Muscle of leg (tissue), 11 donors: Measurements from ENCODE around the gene DCHS1. TPM values are rescaled to one million over a fixed set of nuclear protein-coding genes. Genes with fewer than 3 reads are reported as not detected.
A peak's percentile ranks its signal among the peaks of the same experiment; 100 is the strongest.

Source experiments
- DNase-seq: peaks from one replicate; pipeline ENCODE4 v3.0.0; 2013
- H3K27ac ChIP-seq: one replicate; pipeline ENCODE4 v1.5.1; 2013; ENCODE audit warnings: mild to moderate bottlenecking, low read length, control low read depth
- H3K27me3 ChIP-seq: one replicate; pipeline ENCODE4 v1.6.1; 2013; ENCODE audit warnings: low read length; ENCODE audit not compliant: control insufficient read depth, insufficient read depth
- H3K36me3 ChIP-seq: one replicate; pipeline ENCODE4 v1.6.1; 2013; ENCODE audit warnings: low read length; ENCODE audit not compliant: control insufficient read depth, insufficient read depth
- H3K4me1 ChIP-seq: one replicate; pipeline ENCODE4 v1.6.1; 2013; ENCODE audit warnings: low read length; ENCODE audit not compliant: control insufficient read depth, insufficient read depth
- H3K4me3 ChIP-seq: one replicate; pipeline ENCODE4 v1.5.1; 2013; ENCODE audit warnings: low read length, control low read depth
- H3K9me3 ChIP-seq: replicated peaks from 2 replicates; pipeline ENCODE4 v1.6.1; 2013; ENCODE audit warnings: low read depth, low read length; ENCODE audit not compliant: control insufficient read depth
- WGBS: methylation state at CpG from one replicate; pipeline ENCODE4 v1.1.5; 2013; ENCODE audit warnings: missing lambda C conversion rate; ENCODE audit not compliant: insufficient coverage; 5-methylcytosine and 5-hydroxymethylcytosine counted together
- polyA plus RNA-seq, 8 donors: library from polyadenylated mRNA; unstranded; fragments of 120-200 nt; gene quantifications; one replicate each; pipeline versions ENCODE4 v1.2.1 to v1.2.3, GENCODE V29; 2013; ENCODE audit warnings: inconsistent platforms in 1 of 8, low replicate concordance in 1 of 8; ENCODE audit not compliant: insufficient read length in 8 of 8, insufficient read depth in 1 of 8
- total RNA-seq: library from RNA; stranded (reverse); fragments of 120-200 nt; gene quantifications from one replicate; pipeline ENCODE4 v1.2.4, GENCODE V29; 2013

DCHS1 gene
- total and polyA plus RNA-seq, 9 donors, result 30.7 to 69.3 (median 49.9) TPM

DNA sequence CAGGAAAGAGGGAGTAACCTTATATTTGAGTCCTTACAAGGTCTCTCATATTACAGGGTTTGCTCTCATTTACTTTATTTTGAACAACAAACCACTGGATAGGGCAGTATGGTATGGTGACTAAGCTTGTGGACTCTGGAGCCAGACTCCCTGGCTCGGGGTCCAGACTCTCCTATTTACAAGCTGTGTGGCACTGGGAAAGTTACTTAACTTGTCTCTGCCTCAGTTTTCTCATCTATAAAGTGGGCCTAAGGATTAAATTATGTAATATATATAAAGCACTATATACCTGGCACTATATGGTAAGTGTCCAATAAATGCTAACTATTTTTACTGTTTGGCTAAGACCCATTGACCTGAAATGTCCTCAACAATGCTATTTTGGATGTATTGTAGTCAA is 1.7 kb upstream of the DCHS1 start:
- peaks cover 1% of the 10 kb centered on the region for H3K36me3 ChIP-seq
- no CpG with 5 or more reads among the region's 1 CpG for WGBS
- peaks cover 30% of the 10 kb centered on the region for H3K4me1 ChIP-seq
- H3K27me3 ChIP-seq, result no peaks in the 10 kb centered on the region
- H3K27ac ChIP-seq, result peak overlapping the region; percentile 94
- H3K9me3 ChIP-seq, result no peaks in the 10 kb centered on the region
- no peak overlapping the region for H3K4me3 ChIP-seq
- DNase-seq, result no peak

- DNase-seq, result no peak
- Histone ChIP-seq H3K9me3 (no peaks in the 10 kb centered on the region), H3K4me3 (no peak overlapping the region), H3K27ac (peak overlapping the region; percentile 94), H3K27me3 (no peaks in the 10 kb centered on the region), H3K36me3 (peaks cover 3% of the 10 kb centered on the region), H3K4me1 (peaks cover 31% of the 10 kb centered on the region)
- 20% methylated on average over 4 of the region's 5 CpGs for WGBS
These were observed 1.3 kb upstream of the DCHS1 start for GRCh38 chr11:6656936-6657335.

- no peaks in the 10 kb centered on the region for H3K27me3 ChIP-seq
- H3K27ac ChIP-seq, result peak overlapping the region; percentile 94
- peaks cover 31% of the 10 kb centered on the region for H3K4me1 ChIP-seq
These were observed 941 bp upstream of the DCHS1 start for GRCh38 chr11:6656584-6656915.

GRCh38 chr11:6655020-6655789 is 404 bp downstream of the DCHS1 start:
- H3K9me3 ChIP-seq, result no peaks in the 10 kb centered on the region
- no peaks in the 10 kb centered on the region for H3K27me3 ChIP-seq
- H3K36me3 ChIP-seq, result peaks cover 14% of the 10 kb centered on the region
- H3K27ac ChIP-seq, result peak overlapping the region; percentile 87
- H3K4me1 ChIP-seq, result peaks cover 31% of the 10 kb centered on the region
- H3K4me3 ChIP-seq, result peak overlapping the region; percentile 76
- peak; percentile 65 for DNase-seq
- under 1% methylated on average over 69 of the region's 84 CpGs for WGBS

More at GRCh38 chr11:6656584-6656915, 941 bp upstream of the DCHS1 start:
- Histone ChIP-seq H3K9me3 (no peaks in the 10 kb centered on the region), H3K36me3 (peaks cover 3% of the 10 kb centered on the region), H3K4me3 (peak overlapping the region; percentile 72)
- 25% methylated on average over 2 of the region's 4 CpGs for WGBS
- no peak for DNase-seq

GRCh38 chr11:6654281-6655019 is 1.2 kb downstream of the DCHS1 start:
- 20% methylated on average over 7 of the region's 9 CpGs for WGBS
- Histone ChIP-seq H3K9me3 (no peaks in the 10 kb centered on the region), H3K27ac (peak overlapping the region; percentile 87), H3K36me3 (peaks cover 16% of the 10 kb centered on the region), H3K4me3 (peak overlapping the region; percentile 76), H3K4me1 (peaks cover 31% of the 10 kb centered on the region), H3K27me3 (no peaks in the 10 kb centered on the region)
- DNase-seq, result peak; percentile 52

GRCh38 chr11:6653656-6654055 is 2.0 kb downstream of the DCHS1 start:
- H3K36me3 ChIP-seq, result peaks cover 21% of the 10 kb centered on the region
- no peaks in the 10 kb centered on the region for H3K27me3 ChIP-seq
- no peak overlapping the region for H3K27ac ChIP-seq
- WGBS, result 60% methylated on average over 2 of the region's 2 CpGs
- peaks cover 31% of the 10 kb centered on the region for H3K4me1 ChIP-seq
- H3K4me3 ChIP-seq, result no peak overlapping the region
- H3K9me3 ChIP-seq, result no peaks in the 10 kb centered on the region
- no peak for DNase-seq

GRCh38 chr11:6653097-6653496 is 2.5 kb downstream of the DCHS1 start:
- H3K4me1 ChIP-seq, result peaks cover 33% of the 10 kb centered on the region
- H3K9me3 ChIP-seq, result no peaks in the 10 kb centered on the region
- H3K27ac ChIP-seq, result no peak overlapping the region
- 65% methylated on average over 1 of the region's 1 CpG for WGBS
- no peaks in the 10 kb centered on the region for H3K27me3 ChIP-seq
- peaks cover 21% of the 10 kb centered on the region for H3K36me3 ChIP-seq
- no peak overlapping the region for H3K4me3 ChIP-seq
- no peak for DNase-seq

DNA sequence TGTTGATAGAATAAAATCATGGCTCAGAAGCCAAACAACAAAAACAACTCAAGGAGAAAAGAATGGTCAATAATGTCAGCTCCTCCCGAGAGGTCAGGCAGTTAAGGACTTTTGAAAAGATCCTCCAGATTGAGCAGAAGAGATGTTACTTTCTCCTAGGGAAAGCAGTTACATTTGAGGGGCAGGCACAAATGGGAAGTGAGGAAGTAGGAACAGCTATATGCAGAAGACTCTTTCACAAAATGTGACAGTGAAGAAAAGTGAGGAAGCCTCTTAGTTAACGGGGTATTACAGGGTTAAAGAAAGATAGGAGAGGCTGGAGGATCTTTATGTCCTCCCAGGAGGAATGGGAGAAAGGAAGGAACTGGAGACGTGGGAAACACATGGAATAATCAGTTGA is 3.4 kb downstream of the DCHS1 start:
- H3K4me1 ChIP-seq, result peaks cover 42% of the 10 kb centered on the region
- DNase-seq, result peak; percentile 4

GRCh38 chr11:6650980-6651379 is 4.6 kb downstream of the DCHS1 start:
- no peak overlapping the region for H3K4me3 ChIP-seq
- H3K27me3 ChIP-seq, result no peaks in the 10 kb centered on the region
- no peaks in the 10 kb centered on the region for H3K9me3 ChIP-seq
- peaks cover 45% of the 10 kb centered on the region for H3K4me1 ChIP-seq
- no peak overlapping the region for H3K27ac ChIP-seq
- peaks cover 21% of the 10 kb centered on the region for H3K36me3 ChIP-seq
- peak; percentile 4 for DNase-seq
- 67% methylated on average over 6 of the region's 6 CpGs for WGBS

More for the DNA sequence above, 3.4 kb downstream of the DCHS1 start:
- Histone ChIP-seq H3K9me3 (no peaks in the 10 kb centered on the region), H3K4me3 (no peak overlapping the region), H3K36me3 (peaks cover 21% of the 10 kb centered on the region), H3K27me3 (no peaks in the 10 kb centered on the region), H3K27ac (no peak overlapping the region)
- 40% methylated on average over 3 of the region's 3 CpGs for WGBS

- H3K9me3 ChIP-seq, result no peaks in the 10 kb centered on the region
- peaks cover 23% of the 10 kb centered on the region for H3K36me3 ChIP-seq
- H3K4me1 ChIP-seq, result peaks cover 52% of the 10 kb centered on the region
- no peak overlapping the region for H3K4me3 ChIP-seq
- H3K27ac ChIP-seq, result no peak overlapping the region
- no peaks in the 10 kb centered on the region for H3K27me3 ChIP-seq
- peak; percentile 1 for DNase-seq
These were observed 5.5 kb downstream of the DCHS1 start for GRCh38 chr11:6650104-6650503.
